K562 (cell line): ENCODE data around the gene AMPD3.
A peak's percentile ranks its signal among the peaks of the same experiment; 100 is the strongest.

Source experiments
- BRF2 ChIP-seq: IDR thresholded peaks from 3 replicates; pipeline ENCODE4 v1.6.1; 2011; ENCODE audit warnings: borderline replicate concordance, mild to moderate bottlenecking; ENCODE audit not compliant: insufficient read length, insufficient read depth
- CREM ChIP-seq: IDR thresholded peaks from 2 replicates; pipeline ENCODE4 v1.6.1; 2014; ENCODE audit warnings: antibody characterized with exemption, low read depth
- CTCF ChIP-seq, 3 experiments: IDR thresholded peaks in 2 of 3; conservative IDR thresholded peaks in 1 of 3; 2 replicates each; pipeline ENCODE4 v1.5.1; 2011 to 2012; ENCODE audit warnings: low read length in 3 of 3, mild to moderate bottlenecking in 3 of 3, control low read depth in 2 of 3, improper control_type of control experiment in 1 of 3, inconsistent platforms in 1 of 3, low read depth in 1 of 3, mixed read lengths in 1 of 3, moderate library complexity in 1 of 3; ENCODE audit not compliant: insufficient read depth in 2 of 3
- EP300 ChIP-seq: IDR thresholded peaks from 2 replicates; pipeline ENCODE4 v1.6.1; 2012; ENCODE audit warnings: low read length, improper control_type of control experiment
- ETV5 ChIP-seq: sonication (generic); formaldehyde crosslinking; IDR thresholded peaks from 2 replicates; pipeline ENCODE4 v1.4.0; 2020; ENCODE audit warnings: low read depth, mild to moderate bottlenecking, missing genetic modification reagents
- ETV6 ChIP-seq, 3 experiments: fragments of 150-350 bp in 1 of 3; sonication (generic) in 1 of 3; formaldehyde crosslinking in 1 of 3; IDR thresholded peaks; 2 replicates each; pipeline versions ENCODE4 v1.6.1 to v1.8.0; 2014 to 2022; ENCODE audit warnings: borderline replicate concordance in 2 of 3, low read depth in 2 of 3, antibody characterized with exemption in 1 of 3, low read length in 1 of 3, mild to moderate bottlenecking in 1 of 3, missing genetic modification reagents in 1 of 3
- MAFK ChIP-seq: IDR thresholded peaks from 2 replicates; pipeline ENCODE4 v1.6.1; 2011; ENCODE audit warnings: low read length, improper control_type of control experiment
- PCBP1 ChIP-seq: fragments of 200-400 bp; formaldehyde crosslinking; IDR thresholded peaks from 2 replicates; pipeline ENCODE4 v1.6.1; 2018; ENCODE audit warnings: mild to moderate bottlenecking, low read depth, low read length; ENCODE audit not compliant: poor library complexity, severe bottlenecking
- REST ChIP-seq, 2 experiments: fragments of 450-650 bp; formaldehyde crosslinking in 1 of 2; IDR thresholded peaks; 2 replicates each; pipeline versions ENCODE4 v1.4.0 to v1.6.1; 2014 to 2020; ENCODE audit warnings: mild to moderate bottlenecking in 2 of 2, borderline replicate concordance in 1 of 2, low read depth in 1 of 2
- ZBTB1 ChIP-seq: sonication (generic); formaldehyde crosslinking; IDR thresholded peaks from 2 replicates; pipeline ENCODE4 v1.8.1; 2023; ENCODE audit warnings: missing genetic modification reagents, low read depth, mild to moderate bottlenecking, borderline replicate concordance
- ZNF134 ChIP-seq: fragments of 250-450 bp; sonication (Bioruptor Pico); conservative IDR thresholded peaks from 2 replicates; pipeline ENCODE4 v1.4.0; 2020

GRCh38 chr11:10455637-10456487 lies 798 bp downstream of the AMPD3 start:
- TF ChIP-seq EP300: peak; percentile 86
- no peak for TF ChIP-seq PCBP1
- TF ChIP-seq CTCF (IDR thresholded peaks at IDR 0.05 in 2 of 3, conservative IDR thresholded peaks at IDR 0.05 in 1 of 3; ENCODE audit: insufficient read depth in 2 of 3, low read depth in 1 of 3, low read length in 3 of 3): no peak
- 0 out of 2 replicates have a peak, but pooled peaks have one; percentile 3 for TF ChIP-seq MAFK
- TF ChIP-seq REST (IDR thresholded peaks at IDR 0.05; ENCODE audit: borderline replicate concordance): no peak
- no peak for TF ChIP-seq REST (CRISPR knock-in tag; IDR thresholded peaks at IDR 0.05; ENCODE audit: low read depth)
- no peak for TF ChIP-seq ZNF134
- peak; percentile 78 for TF ChIP-seq CREM
- TF ChIP-seq BRF2: no peak
- peak; percentile 87 for TF ChIP-seq ETV5
- no peak for TF ChIP-seq ZBTB1 (CRISPR knock-in tag)
- peak; percentile 46 to 67; a peak in 1 of 4 replicates for TF ChIP-seq ETV6 (IDR thresholded peaks at IDR 0.05; ENCODE audit: borderline replicate concordance in 1 of 2, low read depth in 2 of 2, low read length in 1 of 2)
- TF ChIP-seq ETV6 (CRISPR knock-in tag; IDR thresholded peaks at IDR 0.05; ENCODE audit: borderline replicate concordance): no peak
